ENCODE measurements around the gene CNR2.
"Not testable (repeated sequence)": the region's sequence is repeated elsewhere in the genome, so short reads cannot be mapped to it uniquely, and the experiment has no call there.

CNR2 gene

GRCh38 chr1:23882746-23883145, 30.4 kb downstream of the CNR2 start:
- DNase-seq: no peak

DNA sequence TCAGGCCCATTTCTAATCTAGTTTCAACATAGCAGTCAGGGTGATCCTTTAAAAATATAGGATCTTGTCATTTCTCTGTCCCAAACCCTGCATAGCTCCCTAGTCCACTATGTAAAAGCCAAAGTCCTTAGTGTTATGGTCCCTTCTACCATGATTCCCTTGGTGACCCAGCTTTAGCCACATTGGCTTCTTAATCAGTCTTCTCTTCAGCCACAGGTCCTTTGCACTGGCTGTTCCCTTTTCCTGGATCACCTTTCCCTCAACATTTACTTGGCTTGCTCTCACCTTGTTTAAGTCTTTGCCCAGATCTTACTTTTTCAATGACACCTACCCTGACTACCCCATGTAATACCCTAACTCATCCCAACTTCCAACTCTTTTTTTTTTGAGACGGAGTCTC, 33.4 kb downstream of the CNR2 start:
- DNase-seq: no peak

DNA sequence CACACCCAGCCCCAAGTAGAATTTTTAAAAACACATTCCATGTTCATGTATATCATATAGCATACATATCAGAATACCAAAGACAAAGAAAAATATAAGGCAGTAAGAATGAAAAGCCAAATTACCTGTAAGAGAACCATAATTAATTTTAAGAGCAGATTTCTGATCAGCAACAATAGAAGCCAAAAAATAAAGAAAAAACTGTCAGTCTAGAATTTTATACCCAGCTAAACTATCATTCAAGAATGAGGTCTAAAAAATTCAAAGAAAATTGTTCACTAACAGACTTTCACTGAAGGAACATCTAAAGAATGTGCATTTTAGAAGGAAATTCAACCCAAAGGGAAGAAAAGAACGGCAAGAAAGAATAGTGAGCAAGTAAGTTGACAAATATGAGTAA, 34.5 kb downstream of the CNR2 start:
- DNase-seq: no peak

GRCh38 chr1:23875382-23875781, 37.8 kb downstream of the CNR2 start:
- DNase-seq: no peak

DNA sequence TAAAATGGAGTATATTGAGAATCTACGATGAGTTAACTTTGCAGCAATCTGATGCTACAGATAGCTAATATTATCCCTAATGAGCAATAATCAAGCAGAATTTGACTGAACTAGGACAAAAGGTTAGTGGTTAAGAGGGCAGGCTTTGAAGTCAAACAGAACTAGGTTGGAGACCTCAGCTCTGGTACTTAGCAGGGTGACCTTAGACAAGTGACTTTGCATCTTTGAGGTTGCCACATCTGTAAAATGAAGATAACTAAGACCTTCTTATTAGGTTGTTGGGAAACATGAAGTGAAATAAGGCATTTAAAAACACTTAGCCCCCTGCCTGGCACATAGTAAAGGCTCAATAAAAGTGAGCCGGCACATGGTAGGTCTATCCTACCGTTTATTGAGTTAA, 40.7 kb downstream of the CNR2 start:
- DNase-seq: no peak

DNA sequence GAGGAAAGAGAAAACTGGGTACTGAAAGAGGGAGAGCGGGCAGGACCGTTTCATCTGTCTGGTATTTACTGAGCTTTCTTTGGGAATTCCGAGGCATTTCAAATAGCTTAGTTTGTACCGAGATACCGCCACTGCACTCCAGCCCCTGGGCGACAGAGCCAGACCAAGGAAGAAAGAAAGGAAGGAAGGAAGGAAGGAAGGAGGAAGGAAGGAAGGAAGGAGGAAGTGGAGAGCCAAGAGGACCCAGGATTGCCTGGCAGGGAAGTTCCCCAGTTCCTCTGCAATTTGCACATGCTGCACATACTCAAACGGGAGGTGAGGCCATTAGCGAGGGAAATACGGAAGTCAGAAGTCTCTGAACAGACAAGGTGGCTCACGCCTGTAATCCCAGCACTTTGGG, 44.1 kb downstream of the CNR2 start:
- peak; percentile 9 for DNase-seq

- peak; percentile 28 for DNase-seq
Observed at GRCh38 chr1:23868557-23869016, 44.6 kb downstream of the CNR2 start.

GRCh38 chr1:23867895-23868556, 45.1 kb downstream of the CNR2 start, which contains the start of gene FUCA1:
Gene FUCA1 (minus strand): TSS chr1:23868290. CDS start chr1:23868286, 4 bp downstream.
- peak; percentile 87 for DNase-seq

- no peak for DNase-seq
Observed at GRCh38 chr1:23867542-23867894, 45.6 kb downstream of the CNR2 start.

GRCh38 chr1:23865543-23865930, 47.6 kb downstream of the CNR2 start:
- DNase-seq: peak; percentile 56

GRCh38 chr1:23864801-23865542, 48.2 kb downstream of the CNR2 start:
- DNase-seq: no peak

DNA sequence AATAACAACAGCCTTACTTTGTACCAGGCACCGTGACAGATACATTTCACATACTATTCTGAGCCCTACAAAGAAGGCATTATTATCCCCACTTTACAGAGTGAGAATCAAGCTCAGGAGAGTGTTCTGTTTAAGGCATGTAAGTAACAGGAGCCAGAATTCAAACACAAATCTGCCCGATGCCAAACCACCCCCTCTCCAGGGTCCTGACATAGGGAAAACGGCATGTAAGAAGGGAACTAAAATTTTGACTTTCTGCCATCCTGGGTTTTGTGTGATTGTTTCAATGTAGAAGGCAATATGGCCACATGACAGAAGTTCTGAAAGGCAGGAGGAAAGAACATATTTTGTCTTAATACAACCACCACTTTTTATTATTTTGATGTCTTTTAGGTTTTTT, 50.5 kb downstream of the CNR2 start:
- DNase-seq: no peak

DNA sequence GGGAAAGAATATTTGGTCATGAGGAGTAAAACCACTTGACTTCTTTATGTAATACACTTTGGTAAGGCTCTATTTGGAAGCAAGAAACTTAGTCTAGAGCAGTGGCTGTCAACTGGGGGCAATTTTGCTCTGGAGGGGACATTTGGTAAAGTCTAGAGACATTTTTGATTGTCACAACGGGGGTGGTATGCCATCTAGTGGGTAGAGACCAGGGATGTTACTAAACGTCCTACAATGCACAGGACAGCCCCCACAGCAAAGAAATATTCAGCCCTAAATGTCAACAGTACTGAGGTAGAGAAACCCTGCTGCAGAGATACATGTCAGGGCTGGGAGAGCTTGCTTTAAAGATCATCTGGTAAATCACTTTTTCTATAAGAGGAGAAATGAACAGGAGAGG, 58.6 kb downstream of the CNR2 start:
- no peak for DNase-seq

GRCh38 chr1:23853124-23853523, 60.0 kb downstream of the CNR2 start:
- DNase-seq: not testable (repeated sequence)

DNA sequence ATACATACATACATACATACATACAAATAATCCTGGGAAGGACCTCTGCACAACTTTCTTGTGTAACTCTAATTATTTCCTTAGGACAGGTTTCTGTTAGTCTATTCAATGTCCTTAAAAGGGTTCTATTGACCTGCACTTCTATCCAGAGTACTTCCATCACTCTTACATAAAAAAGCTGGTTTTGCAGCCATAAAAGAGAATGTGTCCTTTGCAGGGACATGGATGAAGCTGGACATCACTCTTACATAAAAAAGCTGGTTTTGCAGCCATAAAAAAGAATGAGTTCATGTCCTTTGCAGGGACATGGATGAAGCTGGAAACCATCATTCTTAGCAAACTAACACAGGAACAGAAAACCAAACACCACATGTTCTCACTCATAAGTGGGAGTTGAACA, 61.8 kb downstream of the CNR2 start:
- DNase-seq: not testable (repeated sequence)

GRCh38 chr1:23848673-23849616, 64.2 kb downstream of the CNR2 start:
- DNase-seq: no peak

GRCh38 chr1:23847482-23848095, 65.6 kb downstream of the CNR2 start:
- DNase-seq: not testable (repeated sequence)

GRCh38 chr1:23845163-23845562, 68.0 kb downstream of the CNR2 start:
- DNase-seq: no peak

DNA sequence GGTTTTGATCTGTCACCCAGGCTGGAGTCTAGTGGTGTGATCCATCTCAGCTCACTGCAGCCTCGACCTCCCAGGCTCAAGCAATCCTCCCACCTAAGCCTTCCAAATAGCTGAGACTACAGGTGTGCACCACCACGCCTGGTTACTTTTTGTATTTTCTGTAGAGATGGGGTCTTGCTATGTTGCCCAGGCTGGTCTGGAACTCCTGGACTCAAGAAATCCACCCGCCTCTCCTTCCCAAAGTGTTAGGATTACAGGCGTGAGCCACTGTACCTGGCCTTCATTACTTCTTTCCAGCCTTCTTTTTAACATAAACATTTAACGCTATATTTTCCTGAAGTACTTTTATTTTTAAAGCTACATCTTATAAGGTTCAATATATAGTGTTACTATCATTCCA, 69.5 kb downstream of the CNR2 start:
- DNase-seq: no peak

DNA sequence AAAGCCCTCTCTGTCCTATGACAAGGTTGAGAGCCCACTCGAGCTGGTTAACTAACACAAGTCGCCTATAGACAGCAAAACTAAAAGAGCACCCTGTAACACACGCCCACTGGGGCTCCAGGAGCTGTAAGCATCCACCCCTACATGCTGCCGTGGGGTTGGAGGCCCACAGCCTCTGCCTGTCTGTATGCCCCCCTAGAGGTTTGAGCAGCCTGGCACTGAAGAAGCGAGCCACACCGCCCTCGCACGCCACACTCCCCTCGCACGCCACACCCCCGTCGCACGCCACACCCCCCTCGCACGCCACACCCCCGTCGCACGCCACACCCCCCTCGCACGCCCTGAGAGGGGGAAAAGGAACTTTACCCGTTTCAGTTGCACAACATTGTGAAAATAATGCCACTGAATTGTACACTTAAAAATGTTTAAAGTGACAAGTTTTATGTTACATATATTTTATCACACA, 74.7 kb downstream of the CNR2 start:
- peak; percentile 23 for DNase-seq

GRCh38 chr1:23837908-23838307, 75.3 kb downstream of the CNR2 start:
- DNase-seq: no peak

DNA sequence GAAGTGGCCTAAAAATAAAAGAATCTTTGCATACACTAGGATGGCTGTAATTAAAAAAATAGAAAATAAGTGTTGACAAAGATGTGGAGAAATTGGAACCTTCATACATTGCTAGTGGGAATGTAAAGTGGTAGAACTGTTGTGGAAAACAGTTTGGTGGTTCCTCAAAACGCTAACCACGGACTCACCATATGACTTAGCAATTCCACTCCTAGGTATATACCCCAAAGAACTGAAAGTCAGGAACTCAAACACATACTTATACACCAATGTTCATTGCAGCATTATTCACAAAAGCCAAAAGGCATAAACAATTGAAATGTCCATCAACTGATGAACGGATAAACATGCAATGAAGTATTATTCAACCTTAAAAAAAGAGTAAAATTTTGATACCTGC, 77.1 kb downstream of the CNR2 start:
- no peak for DNase-seq

DNA sequence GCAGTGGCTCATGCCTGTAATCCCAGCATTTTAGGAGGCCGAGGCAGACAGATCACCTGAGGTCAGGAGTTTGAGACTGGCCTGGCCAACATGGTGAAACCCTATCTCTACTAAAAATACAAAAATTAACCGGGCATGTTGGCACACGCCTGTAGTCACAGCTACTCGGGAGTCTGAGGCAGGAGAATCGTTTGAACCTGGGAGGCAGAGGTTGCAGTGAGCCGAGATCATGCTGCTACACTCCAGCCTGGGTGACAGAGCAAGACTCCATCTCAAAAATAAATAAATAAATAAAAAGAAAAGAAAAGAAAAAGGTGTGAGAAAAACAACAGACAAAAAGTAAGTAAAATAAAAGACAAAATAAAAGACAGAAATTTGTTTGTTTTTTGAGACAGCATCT, 79.0 kb downstream of the CNR2 start:
- DNase-seq: not testable (repeated sequence)

Data from NCI-H226 (cell line).